Measurements from ENCODE around the gene MCC.

The MCC gene

GRCh38 chr5:113119246-113119924 is 368.9 kb downstream of the MCC start:
- H3K4me3 ChIP-seq (ENCODE audit: low read depth, low read length): no peak overlapping the region
- DNase-seq (ENCODE audit: low read depth, low spot score): no peak
- ChIA-PET POLR2A (no interaction called here), CTCF (interaction anchor here (1.4 kb wide), 1 partner anchor 123 kb away, joined by 6 read pairs; no protein-coding TSS in a partner anchor)
- TF ChIP-seq, protein P1, sequence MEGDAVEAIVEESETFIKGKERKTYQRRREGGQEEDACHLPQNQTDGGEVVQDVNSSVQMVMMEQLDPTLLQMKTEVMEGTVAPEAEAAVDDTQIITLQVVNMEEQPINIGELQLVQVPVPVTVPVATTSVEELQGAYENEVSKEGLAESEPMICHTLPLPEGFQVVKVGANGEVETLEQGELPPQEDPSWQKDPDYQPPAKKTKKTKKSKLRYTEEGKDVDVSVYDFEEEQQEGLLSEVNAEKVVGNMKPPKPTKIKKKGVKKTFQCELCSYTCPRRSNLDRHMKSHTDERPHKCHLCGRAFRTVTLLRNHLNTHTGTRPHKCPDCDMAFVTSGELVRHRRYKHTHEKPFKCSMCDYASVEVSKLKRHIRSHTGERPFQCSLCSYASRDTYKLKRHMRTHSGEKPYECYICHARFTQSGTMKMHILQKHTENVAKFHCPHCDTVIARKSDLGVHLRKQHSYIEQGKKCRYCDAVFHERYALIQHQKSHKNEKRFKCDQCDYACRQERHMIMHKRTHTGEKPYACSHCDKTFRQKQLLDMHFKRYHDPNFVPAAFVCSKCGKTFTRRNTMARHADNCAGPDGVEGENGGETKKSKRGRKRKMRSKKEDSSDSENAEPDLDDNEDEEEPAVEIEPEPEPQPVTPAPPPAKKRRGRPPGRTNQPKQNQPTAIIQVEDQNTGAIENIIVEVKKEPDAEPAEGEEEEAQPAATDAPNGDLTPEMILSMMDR (IDR thresholded peaks at IDR 0.05; ENCODE audit: insufficient read depth, low read length, missing control alignments): no peak

DNA sequence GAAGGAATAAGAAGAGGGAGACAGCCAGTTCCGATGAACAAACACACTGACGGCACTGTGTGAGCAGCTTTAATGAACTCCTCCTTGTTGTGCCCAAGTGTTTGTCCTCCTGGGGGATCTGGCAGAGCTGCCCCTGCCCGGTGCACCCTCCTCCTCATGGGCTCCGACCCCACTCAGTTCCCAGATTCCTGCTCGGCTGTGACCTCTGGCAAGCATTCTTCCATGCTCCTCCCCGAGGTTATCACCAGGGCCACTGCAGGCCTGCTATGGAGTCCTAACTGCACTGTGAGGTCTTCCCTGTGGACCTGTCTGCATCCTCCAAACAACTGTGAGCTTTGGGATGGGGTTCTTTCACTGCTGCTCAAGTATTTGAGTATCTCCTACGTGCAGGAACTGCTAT is 369.5 kb downstream of the MCC start:
- CTCF ChIA-PET: interaction anchor here (1.4 kb wide), 1 partner anchor 122 kb away, joined by 6 read pairs; no protein-coding TSS in a partner anchor
- TF ChIP-seq, protein P1 (IDR thresholded peaks at IDR 0.05; ENCODE audit: insufficient read depth, low read length, missing control alignments): no peak
- DNase-seq (ENCODE audit: low read depth, low spot score): no peak
- POLR2A ChIA-PET: no interaction called here
- H3K4me3 ChIP-seq (ENCODE audit: low read depth, low read length): no peak overlapping the region

DNA sequence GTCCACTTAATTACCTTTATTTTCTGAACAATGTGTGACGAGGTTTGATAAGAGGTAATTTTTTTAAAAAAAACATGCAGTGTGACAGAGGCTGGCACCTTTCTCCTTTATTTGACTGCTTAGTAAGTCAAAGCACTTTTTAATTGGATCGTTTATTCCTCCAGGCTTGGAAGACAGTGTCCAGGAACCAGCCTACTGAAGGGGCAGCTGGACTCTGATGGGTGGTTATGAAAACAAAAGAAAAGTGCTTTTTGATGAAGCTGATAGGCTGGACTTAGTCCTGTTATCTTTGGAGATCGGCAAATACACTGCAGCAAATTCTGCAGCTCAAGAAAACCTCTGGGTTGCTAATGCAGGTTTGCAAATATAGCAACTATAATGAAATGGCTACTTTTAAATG is 370.0 kb downstream of the MCC start:
- POLR2A ChIA-PET: no interaction called here
- CTCF ChIA-PET: interaction anchor here (1.4 kb wide), 1 partner anchor 122 kb away, joined by 6 read pairs; no protein-coding TSS in a partner anchor

GRCh38 chr5:113117543-113118115 is 370.6 kb downstream of the MCC start:
- DNase-seq (ENCODE audit: low read depth, low spot score): no peak
- TF ChIP-seq, protein P1 (IDR thresholded peaks at IDR 0.05; ENCODE audit: insufficient read depth, low read length, missing control alignments): no peak
- CTCF ChIA-PET: no interaction called here
- POLR2A ChIA-PET: no interaction called here
- H3K4me3 ChIP-seq (ENCODE audit: low read depth, low read length): no peak overlapping the region

More for the DNA sequence above, 370.0 kb downstream of the MCC start:
- TF ChIP-seq, protein P1 (IDR thresholded peaks at IDR 0.05; ENCODE audit: insufficient read depth, low read length, missing control alignments): no peak
- H3K4me3 ChIP-seq (ENCODE audit: low read depth, low read length): no peak overlapping the region
- DNase-seq (ENCODE audit: low read depth, low spot score): no peak

- ChIA-PET CTCF (no interaction called here), POLR2A (no interaction called here)
- DNase-seq (ENCODE audit: low read depth, low spot score): no peak
- no peak overlapping the region for H3K4me3 ChIP-seq (ENCODE audit: low read depth, low read length)
- TF ChIP-seq, protein P1 (IDR thresholded peaks at IDR 0.05; ENCODE audit: insufficient read depth, low read length, missing control alignments): no peak
Observed at GRCh38 chr5:113115956-113116355, 372.3 kb downstream of the MCC start.

GRCh38 chr5:113115061-113115460 is 373.2 kb downstream of the MCC start:
- no peak overlapping the region for H3K4me3 ChIP-seq (ENCODE audit: low read depth, low read length)
- CTCF ChIA-PET: no interaction called here
- POLR2A ChIA-PET: no interaction called here
- DNase-seq (ENCODE audit: low read depth, low spot score): no peak
- TF ChIP-seq, protein P1 (IDR thresholded peaks at IDR 0.05; ENCODE audit: insufficient read depth, low read length, missing control alignments): no peak
